ENCODE data around the gene LHPP.

LHPP gene

GRCh38 chr10:124622158-124622557 is 160.5 kb downstream of the LHPP start:
- no peak overlapping the region for H3K4me3 ChIP-seq (replicated peaks; ENCODE audit: insufficient read depth, low read length)
- no peak for TF ChIP-seq GABPA (IDR thresholded peaks at IDR 0.05; ENCODE audit: low read depth)
- no peak for TF ChIP-seq REST (IDR thresholded peaks at IDR 0.05; ENCODE audit: insufficient replicate concordance, low read depth)
- no peak for TF ChIP-seq POLR2AphosphoS5 (IDR thresholded peaks at IDR 0.05; ENCODE audit: low read depth)
- TF ChIP-seq SPI1 (IDR thresholded peaks at IDR 0.05; ENCODE audit: borderline replicate concordance, low read depth): no peak
- TF ChIP-seq CTCF (IDR thresholded peaks at IDR 0.05; ENCODE audit: insufficient read depth, low read length): no peak
- H3K27me3 ChIP-seq (ENCODE audit: insufficient read depth, poor library complexity, severe bottlenecking): no peaks in the 10 kb centered on the region
- DNase-seq (ENCODE audit: low read depth in 1 of 2, low spot score in 1 of 2): no peak
- no peak overlapping the region for H3K27ac ChIP-seq (replicated peaks)

GRCh38 chr10:124622866-124623536 is 161.4 kb downstream of the LHPP start:
- no peak for DNase-seq (ENCODE audit: low read depth in 1 of 2, low spot score in 1 of 2)
- Histone ChIP-seq H3K27me3 (ENCODE audit: insufficient read depth, poor library complexity, severe bottlenecking) (no peaks in the 10 kb centered on the region), H3K27ac (replicated peaks) (no peak overlapping the region), H3K4me3 (replicated peaks; ENCODE audit: insufficient read depth, low read length) (no peak overlapping the region)
- TF ChIP-seq POLR2AphosphoS5 (IDR thresholded peaks at IDR 0.05; ENCODE audit: low read depth): no peak
- TF ChIP-seq REST (IDR thresholded peaks at IDR 0.05; ENCODE audit: insufficient replicate concordance, low read depth): no peak
- no peak for TF ChIP-seq SPI1 (IDR thresholded peaks at IDR 0.05; ENCODE audit: borderline replicate concordance, low read depth)
- no peak for TF ChIP-seq CTCF (IDR thresholded peaks at IDR 0.05; ENCODE audit: insufficient read depth, low read length)
- TF ChIP-seq GABPA (IDR thresholded peaks at IDR 0.05; ENCODE audit: low read depth): no peak

- no peak overlapping the region for H3K27ac ChIP-seq (replicated peaks)
- H3K4me3 ChIP-seq (replicated peaks; ENCODE audit: insufficient read depth, low read length): no peak overlapping the region
- no peak for DNase-seq (ENCODE audit: low read depth in 1 of 2, low spot score in 1 of 2)
- no peaks in the 10 kb centered on the region for H3K27me3 ChIP-seq (ENCODE audit: insufficient read depth, poor library complexity, severe bottlenecking)
- TF ChIP-seq SPI1 (IDR thresholded peaks at IDR 0.05; ENCODE audit: borderline replicate concordance, low read depth) (no peak), POLR2AphosphoS5 (IDR thresholded peaks at IDR 0.05; ENCODE audit: low read depth) (no peak), REST (IDR thresholded peaks at IDR 0.05; ENCODE audit: insufficient replicate concordance, low read depth) (no peak), CTCF (IDR thresholded peaks at IDR 0.05; ENCODE audit: insufficient read depth, low read length) (no peak), GABPA (IDR thresholded peaks at IDR 0.05; ENCODE audit: low read depth) (no peak)
Measured at GRCh38 chr10:124624006-124624405, 162.4 kb downstream of the LHPP start.
